GM19372 (cell line): ENCODE results near the gene EYS.

Experiments used
- ATAC-seq: cut with Tn5 transposase; IDR thresholded peaks from one replicate; pipeline ENCODE4 v1.9.1; 2021; ENCODE audit warnings: mild to moderate bottlenecking, low read depth, moderate library complexity; ENCODE audit not compliant: unreplicated experiment

Gene EYS

GRCh38 chr6:65259059-65259458 is 448.0 kb downstream of the EYS start:
- no peak for ATAC-seq

GRCh38 chr6:65253041-65253440 is 454.0 kb downstream of the EYS start:
- ATAC-seq, result no peak

GRCh38 chr6:65248101-65248610 is 458.9 kb downstream of the EYS start:
- ATAC-seq, result no peak

GRCh38 chr6:65231616-65232015 is 475.4 kb downstream of the EYS start:
- ATAC-seq, result no peak

GRCh38 chr6:65229825-65230224 is 477.2 kb downstream of the EYS start:
- ATAC-seq, result no peak

- ATAC-seq, result no peak
Measured at GRCh38 chr6:65221153-65221552, 485.9 kb downstream of the EYS start.

GRCh38 chr6:65202738-65203137 is 504.3 kb downstream of the EYS start:
- ATAC-seq, result no peak

- no peak for ATAC-seq
Measured at GRCh38 chr6:65199683-65200082, 507.3 kb downstream of the EYS start.

- no peak for ATAC-seq
Measured at GRCh38 chr6:65199121-65199520, 507.9 kb downstream of the EYS start.

- ATAC-seq, result no peak
Measured at GRCh38 chr6:65191471-65191870, 515.6 kb downstream of the EYS start.

- no peak for ATAC-seq
Measured at GRCh38 chr6:65189236-65189881, 517.7 kb downstream of the EYS start.

- ATAC-seq, result no peak
Measured at GRCh38 chr6:65186826-65187225, 520.2 kb downstream of the EYS start.

GRCh38 chr6:65182681-65183080 is 524.3 kb downstream of the EYS start:
- ATAC-seq, result no peak

- ATAC-seq, result no peak
Measured at GRCh38 chr6:65170273-65170672, 536.8 kb downstream of the EYS start.

- ATAC-seq, result no peak
Measured at GRCh38 chr6:65161661-65162060, 545.4 kb downstream of the EYS start.

GRCh38 chr6:65157025-65157424 is 550.0 kb downstream of the EYS start:
- no peak for ATAC-seq

- ATAC-seq, result no peak
Measured at GRCh38 chr6:65155083-65155482, 551.9 kb downstream of the EYS start.

- no peak for ATAC-seq
Measured at GRCh38 chr6:65149841-65150240, 557.2 kb downstream of the EYS start.

- ATAC-seq, result no peak
Measured at GRCh38 chr6:65148839-65149238, 558.2 kb downstream of the EYS start.

- ATAC-seq, result no peak
Measured at GRCh38 chr6:65135567-65135966, 571.5 kb downstream of the EYS start.

- no peak for ATAC-seq
Measured at GRCh38 chr6:65126667-65127066, 580.4 kb downstream of the EYS start.

GRCh38 chr6:65123521-65123920 is 583.5 kb downstream of the EYS start:
- ATAC-seq, result no peak
